ENCODE data around the gene ZNF483. TPM values are rescaled to one million over a fixed set of nuclear protein-coding genes. Genes with fewer than 3 reads are reported as not detected.

ZNF483 gene
- total RNA-seq, 3 donors from 2014 or later: 5.9 to 24.9 (median 16.4) TPM

DNA sequence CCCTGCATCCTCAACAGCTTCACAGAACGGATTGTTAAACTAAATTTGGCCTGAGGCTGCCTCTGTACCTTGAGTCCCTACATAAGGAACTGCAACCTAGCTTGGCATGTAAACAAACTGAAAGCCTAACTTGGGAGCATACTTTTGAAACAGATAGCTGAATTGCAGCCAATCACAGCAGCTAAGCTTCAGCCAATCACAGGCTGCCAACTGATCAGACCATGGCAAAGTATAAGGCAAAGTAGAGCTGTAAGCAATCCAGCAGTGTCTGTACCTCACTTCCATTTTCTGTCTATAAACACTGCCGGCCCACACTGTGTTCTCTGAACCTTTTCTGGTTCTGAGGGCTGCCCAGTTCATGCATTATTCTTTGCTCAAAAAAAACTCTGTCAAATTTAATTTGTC, 8.9 kb upstream of the ZNF483 start:
- H3K4me3 ChIP-seq: no peak overlapping the region
- no peaks in the 10 kb centered on the region for H3K36me3 ChIP-seq
- no peaks in the 10 kb centered on the region for H3K27me3 ChIP-seq
- DNase-seq (ENCODE audit: low spot score in 2 of 2): no peak
- intact Hi-C loops (cut with DNase I; ENCODE audit: low total_unique reads): no loop called here
- no peak for TF ChIP-seq POLR2A (IDR thresholded peaks at IDR 0.05)
- TF ChIP-seq, protein P1, sequence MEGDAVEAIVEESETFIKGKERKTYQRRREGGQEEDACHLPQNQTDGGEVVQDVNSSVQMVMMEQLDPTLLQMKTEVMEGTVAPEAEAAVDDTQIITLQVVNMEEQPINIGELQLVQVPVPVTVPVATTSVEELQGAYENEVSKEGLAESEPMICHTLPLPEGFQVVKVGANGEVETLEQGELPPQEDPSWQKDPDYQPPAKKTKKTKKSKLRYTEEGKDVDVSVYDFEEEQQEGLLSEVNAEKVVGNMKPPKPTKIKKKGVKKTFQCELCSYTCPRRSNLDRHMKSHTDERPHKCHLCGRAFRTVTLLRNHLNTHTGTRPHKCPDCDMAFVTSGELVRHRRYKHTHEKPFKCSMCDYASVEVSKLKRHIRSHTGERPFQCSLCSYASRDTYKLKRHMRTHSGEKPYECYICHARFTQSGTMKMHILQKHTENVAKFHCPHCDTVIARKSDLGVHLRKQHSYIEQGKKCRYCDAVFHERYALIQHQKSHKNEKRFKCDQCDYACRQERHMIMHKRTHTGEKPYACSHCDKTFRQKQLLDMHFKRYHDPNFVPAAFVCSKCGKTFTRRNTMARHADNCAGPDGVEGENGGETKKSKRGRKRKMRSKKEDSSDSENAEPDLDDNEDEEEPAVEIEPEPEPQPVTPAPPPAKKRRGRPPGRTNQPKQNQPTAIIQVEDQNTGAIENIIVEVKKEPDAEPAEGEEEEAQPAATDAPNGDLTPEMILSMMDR (IDR thresholded peaks at IDR 0.05): no peak
- TF ChIP-seq POLR2AphosphoS5 (IDR thresholded peaks at IDR 0.05): no peak
- no peaks in the 10 kb centered on the region for H3K4me1 ChIP-seq
- no peak overlapping the region for H3K27ac ChIP-seq
- H3K9me3 ChIP-seq: no peaks in the 10 kb centered on the region

DNA sequence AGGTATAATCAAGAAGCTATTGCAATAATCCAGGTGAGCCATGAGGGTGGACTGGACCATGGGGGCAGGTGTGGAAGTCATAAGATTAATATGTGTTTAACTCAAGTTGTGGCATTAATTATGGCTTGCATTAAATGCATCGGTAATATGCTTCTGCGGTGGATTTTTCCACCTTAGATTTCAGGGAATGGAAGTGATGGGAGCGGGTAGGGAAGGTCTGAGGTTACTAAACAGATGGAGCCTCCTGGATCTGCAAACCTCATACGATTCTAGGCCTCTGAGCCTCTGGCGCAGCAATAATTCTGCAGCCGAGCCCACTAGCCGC, 286 bp upstream of the ZNF483 start:
- H3K9me3 ChIP-seq: no peaks in the 10 kb centered on the region
- H3K36me3 ChIP-seq: no peaks in the 10 kb centered on the region
- H3K27ac ChIP-seq: peak overlapping the region in 1 of 2 donors; percentile 78
- no peak for DNase-seq (ENCODE audit: low spot score in 2 of 2)
- peak overlapping the region; percentile 81 to 88 (median 86) for H3K4me3 ChIP-seq
- H3K27me3 ChIP-seq: no peaks in the 10 kb centered on the region
- intact Hi-C loops (cut with DNase I; ENCODE audit: low total_unique reads): no loop called here
- TF ChIP-seq POLR2A (IDR thresholded peaks at IDR 0.05) (no peak), POLR2AphosphoS5 (IDR thresholded peaks at IDR 0.05) (no peak)
- TF ChIP-seq, protein P1 (IDR thresholded peaks at IDR 0.05): no peak
- H3K4me1 ChIP-seq: no peaks in the 10 kb centered on the region

DNA sequence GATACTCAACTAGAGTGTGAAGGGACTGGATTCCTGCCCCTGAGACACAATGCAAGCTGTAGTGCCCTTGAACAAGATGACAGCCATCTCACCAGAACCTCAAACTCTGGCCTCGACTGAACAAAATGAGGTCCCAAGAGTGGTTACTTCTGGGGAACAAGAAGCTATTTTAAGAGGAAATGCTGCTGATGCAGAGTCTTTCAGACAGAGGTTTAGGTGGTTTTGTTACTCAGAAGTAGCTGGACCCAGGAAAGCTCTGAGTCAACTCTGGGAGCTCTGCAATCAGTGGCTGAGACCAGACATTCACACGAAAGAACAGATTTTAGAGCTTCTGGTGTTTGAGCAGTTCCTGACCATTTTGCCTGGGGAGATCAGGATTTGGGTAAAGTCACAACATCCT, 2.4 kb downstream of the ZNF483 start:
- TF ChIP-seq, protein P1 (IDR thresholded peaks at IDR 0.05): no peak
- TF ChIP-seq POLR2A (IDR thresholded peaks at IDR 0.05): no peak
- no peak for TF ChIP-seq POLR2AphosphoS5 (IDR thresholded peaks at IDR 0.05)

DNA sequence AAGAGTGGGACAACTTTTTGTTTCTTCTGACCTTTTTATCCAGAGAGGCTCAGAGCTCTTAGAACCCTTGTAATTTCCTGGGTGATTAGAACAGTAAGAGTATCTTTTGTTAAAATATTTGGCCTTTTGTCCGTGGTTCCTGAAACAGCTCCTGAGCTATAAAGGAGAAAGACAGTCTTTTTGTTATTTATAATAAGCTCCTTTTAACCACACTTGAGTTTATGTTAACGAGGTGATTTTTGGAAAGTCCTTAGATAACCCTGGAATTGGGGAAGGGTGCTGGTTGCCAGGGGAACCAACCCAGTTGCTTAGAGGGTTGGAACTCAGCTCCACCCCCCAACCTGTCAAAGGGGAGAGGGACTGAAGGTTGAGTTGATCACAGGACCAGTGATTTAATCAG, 4.8 kb downstream of the ZNF483 start:
- H3K4me3 ChIP-seq: no peak overlapping the region
- H3K27me3 ChIP-seq: no peaks in the 10 kb centered on the region
- peaks cover 17 to 26% of the 10 kb centered on the region in 2 donors for H3K9me3 ChIP-seq
- H3K27ac ChIP-seq: no peak overlapping the region
- peaks cover 7% of the 10 kb centered on the region for H3K36me3 ChIP-seq
- DNase-seq (ENCODE audit: low spot score in 2 of 2): no peak
- no peaks in the 10 kb centered on the region for H3K4me1 ChIP-seq
- TF ChIP-seq POLR2A (IDR thresholded peaks at IDR 0.05) (no peak), POLR2AphosphoS5 (IDR thresholded peaks at IDR 0.05) (no peak)
- TF ChIP-seq, protein P1 (IDR thresholded peaks at IDR 0.05): no peak
- intact Hi-C loops (cut with DNase I; ENCODE audit: low total_unique reads): no loop called here

More for the DNA sequence above, 2.4 kb downstream of the ZNF483 start:
- H3K36me3 ChIP-seq: no peaks in the 10 kb centered on the region
- intact Hi-C loops (cut with DNase I; ENCODE audit: low total_unique reads): no loop called here
- DNase-seq (ENCODE audit: low spot score in 2 of 2): no peak
- no peak overlapping the region for H3K4me3 ChIP-seq
- no peak overlapping the region for H3K27ac ChIP-seq
- no peaks in the 10 kb centered on the region for H3K4me1 ChIP-seq
- no peaks in the 10 kb centered on the region for H3K27me3 ChIP-seq
- H3K9me3 ChIP-seq: peaks cover 0 to 7% of the 10 kb centered on the region in 2 donors

DNA sequence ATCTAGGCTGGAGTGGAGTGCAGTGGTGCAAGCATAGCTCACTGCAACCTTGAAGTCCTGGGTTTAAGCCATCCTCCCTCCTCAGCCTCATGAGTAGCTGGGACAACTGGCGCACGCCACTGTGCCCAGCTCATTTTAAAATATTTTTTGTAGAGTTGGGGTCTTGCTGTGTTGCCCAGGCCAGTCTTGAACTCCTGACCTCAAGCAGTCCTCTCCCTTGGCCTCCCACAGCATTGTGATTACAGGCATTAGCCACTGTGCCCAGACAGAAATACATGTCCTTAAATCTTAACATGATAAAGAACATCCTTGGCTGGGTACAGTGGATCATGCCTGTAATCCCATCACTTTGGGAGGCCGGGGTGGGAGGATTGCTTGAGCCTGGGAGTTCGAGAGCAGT, 6.7 kb downstream of the ZNF483 start:
- TF ChIP-seq POLR2A (IDR thresholded peaks at IDR 0.05) (no peak), POLR2AphosphoS5 (IDR thresholded peaks at IDR 0.05) (no peak)
- TF ChIP-seq, protein P1 (IDR thresholded peaks at IDR 0.05): no peak
- H3K27me3 ChIP-seq: no peaks in the 10 kb centered on the region
- intact Hi-C loops (cut with DNase I; ENCODE audit: low total_unique reads): no loop called here
- H3K27ac ChIP-seq: no peak overlapping the region
- H3K9me3 ChIP-seq: peaks cover 36 to 40% of the 10 kb centered on the region in 2 donors
- H3K4me3 ChIP-seq: no peak overlapping the region
- H3K4me1 ChIP-seq: no peaks in the 10 kb centered on the region
- no peak for DNase-seq (ENCODE audit: low spot score in 2 of 2)
- peaks cover 17% of the 10 kb centered on the region for H3K36me3 ChIP-seq

Data from breast epithelium (tissue), 4 donors.